Activated T-cell treated with anti-CD3 and anti-CD28 coated beads, Interleukin-2, amount 50 U/mL, for 1 hour (primary cell): ENCODE data around the gene PHF19.

ENCODE experiments used
- DNase-seq: peaks from one replicate; pipeline ENCODE4 v3.0.0-alpha.2; 2020

Gene PHF19

GRCh38 chr9:120872791-120873502 is 4.0 kb downstream of the PHF19 start:
- DNase-seq: no peak

- no peak for DNase-seq
These were observed 6.8 kb downstream of the PHF19 start for GRCh38 chr9:120870206-120870605.

GRCh38 chr9:120869726-120870125 is 7.3 kb downstream of the PHF19 start:
- DNase-seq: no peak

- no peak for DNase-seq
These were observed 7.7 kb downstream of the PHF19 start for GRCh38 chr9:120869360-120869687.

- peak; percentile 97 for DNase-seq
These were observed 8.2 kb downstream of the PHF19 start for GRCh38 chr9:120868676-120869359.

- no peak for DNase-seq
These were observed 8.7 kb downstream of the PHF19 start for GRCh38 chr9:120868339-120868675.

GRCh38 chr9:120867676-120868338 is 9.2 kb downstream of the PHF19 start:
- DNase-seq: no peak

GRCh38 chr9:120866651-120867050 is 10.3 kb downstream of the PHF19 start:
- no peak for DNase-seq

GRCh38 chr9:120865809-120866208 is 11.2 kb downstream of the PHF19 start:
- DNase-seq: no peak

- DNase-seq: no peak
These were observed 11.8 kb downstream of the PHF19 start for GRCh38 chr9:120865176-120865575.

- no peak for DNase-seq
These were observed 12.3 kb downstream of the PHF19 start for GRCh38 chr9:120864719-120865118.

- DNase-seq: no peak
These were observed 13.2 kb downstream of the PHF19 start for GRCh38 chr9:120863833-120864232.

GRCh38 chr9:120862452-120862851 is 14.5 kb downstream of the PHF19 start:
- DNase-seq: no peak

GRCh38 chr9:120861935-120862334 is 15.1 kb downstream of the PHF19 start:
- DNase-seq: no peak

GRCh38 chr9:120860083-120860482 is 16.9 kb downstream of the PHF19 start:
- DNase-seq: no peak

- no peak for DNase-seq
These were observed 17.6 kb downstream of the PHF19 start for GRCh38 chr9:120859361-120859760.

GRCh38 chr9:120857902-120858301 is 19.1 kb downstream of the PHF19 start:
- no peak for DNase-seq

GRCh38 chr9:120857481-120857880 is 19.5 kb downstream of the PHF19 start:
- no peak for DNase-seq

GRCh38 chr9:120856700-120857099 is 20.3 kb downstream of the PHF19 start:
- DNase-seq: no peak

GRCh38 chr9:120855827-120856670 is 20.9 kb downstream of the PHF19 start:
- DNase-seq: no peak

- DNase-seq: no peak
These were observed 22.2 kb downstream of the PHF19 start for GRCh38 chr9:120854596-120855327.

- no peak for DNase-seq
These were observed 23.8 kb downstream of the PHF19 start for GRCh38 chr9:120853198-120853597.
